VCaP (cell line): ENCODE measurements around the gene SLC39A11.

ENCODE experiments used
- H3K27ac ChIP-seq: fragments of 450-650 bp; 2 replicates; pipeline ENCODE4 v1.5.1; 2017
- CTCF ChIP-seq: fragments of 450-650 bp; conservative IDR thresholded peaks from 2 replicates; pipeline ENCODE4 v1.5.1; 2017; ENCODE audit warnings: mild to moderate bottlenecking, moderate library complexity

The SLC39A11 gene

GRCh38 chr17:72602517-72603419, 489.7 kb downstream of the SLC39A11 start:
- no peak overlapping the region for H3K27ac ChIP-seq
- no peak for TF ChIP-seq CTCF

GRCh38 chr17:72600934-72601333, 491.6 kb downstream of the SLC39A11 start:
- no peak for TF ChIP-seq CTCF
- H3K27ac ChIP-seq, result peak overlapping the region; percentile 53

GRCh38 chr17:72599891-72600290, 492.6 kb downstream of the SLC39A11 start:
- no peak for TF ChIP-seq CTCF
- no peak overlapping the region for H3K27ac ChIP-seq

GRCh38 chr17:72598695-72599094, 493.8 kb downstream of the SLC39A11 start:
- H3K27ac ChIP-seq, result no peak overlapping the region

GRCh38 chr17:72597354-72598087, 495.0 kb downstream of the SLC39A11 start:
- no peak overlapping the region for H3K27ac ChIP-seq
- TF ChIP-seq CTCF, result no peak

More at GRCh38 chr17:72598695-72599094, 493.8 kb downstream of the SLC39A11 start:
- TF ChIP-seq CTCF, result no peak
